ENCODE results near the gene CARMIL1.

CARMIL1 gene

DNA sequence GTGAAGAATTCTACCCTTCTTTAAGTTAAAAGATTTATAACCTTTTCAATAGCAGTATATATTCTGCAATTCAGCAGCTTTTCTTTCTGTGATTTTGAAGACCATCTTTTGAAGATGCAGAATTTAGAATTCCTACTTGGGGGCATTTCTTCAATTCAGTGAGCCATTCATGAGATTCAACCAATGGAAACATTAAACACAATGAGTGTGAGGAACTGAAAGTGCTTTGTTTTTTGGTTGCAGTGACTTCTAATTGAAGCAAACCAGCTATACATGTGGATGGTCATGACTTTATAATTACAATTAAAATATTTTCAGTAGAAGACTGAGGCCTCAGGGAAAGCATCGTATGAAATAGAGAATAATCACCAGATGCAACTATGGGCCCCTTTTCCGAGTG, 108.3 kb downstream of the CARMIL1 start:
- TF ChIP-seq ZNF8 (CRISPR knock-in tag; IDR thresholded peaks at IDR 0.05): no peak
- TF ChIP-seq ARNTL (CRISPR knock-in tag; IDR thresholded peaks at IDR 0.05; ENCODE audit: borderline replicate concordance, low read depth): no peak
- TF ChIP-seq BACH2 (CRISPR knock-in tag; IDR thresholded peaks at IDR 0.05; ENCODE audit: borderline replicate concordance): no peak
- no peak for TF ChIP-seq TSHZ2 (CRISPR knock-in tag; IDR thresholded peaks at IDR 0.05)
- no peak for TF ChIP-seq OSR1 (CRISPR knock-in tag; IDR thresholded peaks at IDR 0.05)
- TF ChIP-seq ZC3H10 (CRISPR knock-in tag; IDR thresholded peaks at IDR 0.05): no peak
- ATAC-seq: no peak

- no peak for ATAC-seq
- TF ChIP-seq SNAI2 (CRISPR knock-in tag; IDR thresholded peaks at IDR 0.05): no peak
- TF ChIP-seq CSRNP3 (CRISPR knock-in tag; IDR thresholded peaks at IDR 0.05): no peak
- TF ChIP-seq ZNF70 (CRISPR knock-in tag; IDR thresholded peaks at IDR 0.05): no peak
- TF ChIP-seq ZNF565 (CRISPR knock-in tag; conservative IDR thresholded peaks at IDR 0.05; ENCODE audit: low read depth): no peak
- no peak for TF ChIP-seq OSR1 (CRISPR knock-in tag; IDR thresholded peaks at IDR 0.05)
- TF ChIP-seq BACH2 (CRISPR knock-in tag; IDR thresholded peaks at IDR 0.05; ENCODE audit: borderline replicate concordance): no peak
- no peak for TF ChIP-seq CSDC2 (CRISPR knock-in tag; IDR thresholded peaks at IDR 0.05)
- no peak for TF ChIP-seq RARB (CRISPR knock-in tag; IDR thresholded peaks at IDR 0.05)
Measured at GRCh38 chr6:25387911-25388310, 108.7 kb downstream of the CARMIL1 start.

- TF ChIP-seq ZFP3 (CRISPR knock-in tag; IDR thresholded peaks at IDR 0.05): no peak
- TF ChIP-seq SNAI2 (CRISPR knock-in tag; IDR thresholded peaks at IDR 0.05): no peak
- no peak for TF ChIP-seq ZNF565 (CRISPR knock-in tag; conservative IDR thresholded peaks at IDR 0.05; ENCODE audit: low read depth)
- no peak for TF ChIP-seq PPARA (CRISPR knock-in tag; IDR thresholded peaks at IDR 0.05; ENCODE audit: borderline replicate concordance)
- no peak for TF ChIP-seq RARB (CRISPR knock-in tag; IDR thresholded peaks at IDR 0.05)
- no peak for ATAC-seq
Measured at GRCh38 chr6:25388776-25389175, 109.6 kb downstream of the CARMIL1 start.

DNA sequence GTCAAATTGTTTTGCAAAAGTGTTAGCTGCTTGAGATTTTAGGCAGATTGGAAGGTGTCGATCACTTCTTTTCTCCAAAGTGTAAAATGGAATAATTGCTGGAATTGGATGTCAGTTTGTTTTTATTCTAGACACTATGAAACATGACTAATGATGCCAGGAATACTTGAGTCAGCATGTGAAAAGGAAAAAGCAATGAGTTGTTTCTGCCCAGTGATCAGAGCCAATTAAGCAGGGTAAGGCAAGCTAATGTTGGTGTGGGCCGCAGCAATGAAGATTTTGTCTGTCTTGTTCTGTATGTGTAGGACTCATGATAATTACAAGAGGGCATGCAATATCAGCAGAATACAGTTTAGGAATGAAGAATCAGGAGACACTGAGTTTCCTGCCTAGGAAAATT, 110.3 kb downstream of the CARMIL1 start:
- ATAC-seq: no peak
- no peak for TF ChIP-seq ISL1 (CRISPR knock-in tag; IDR thresholded peaks at IDR 0.05)
- no peak for TF ChIP-seq ARNTL (CRISPR knock-in tag; IDR thresholded peaks at IDR 0.05; ENCODE audit: borderline replicate concordance, low read depth)
- no peak for TF ChIP-seq TOX (CRISPR knock-in tag; IDR thresholded peaks at IDR 0.05; ENCODE audit: borderline replicate concordance)
- TF ChIP-seq RARB (CRISPR knock-in tag; IDR thresholded peaks at IDR 0.05): no peak
- TF ChIP-seq ZNF70 (CRISPR knock-in tag; IDR thresholded peaks at IDR 0.05): no peak
- no peak for TF ChIP-seq GLIS3 (CRISPR knock-in tag; IDR thresholded peaks at IDR 0.05)
- no peak for TF ChIP-seq ZNF565 (CRISPR knock-in tag; conservative IDR thresholded peaks at IDR 0.05; ENCODE audit: low read depth)
- no peak for TF ChIP-seq TCF4 (CRISPR knock-in tag; IDR thresholded peaks at IDR 0.05; ENCODE audit: borderline replicate concordance)
- no peak for TF ChIP-seq CSDC2 (CRISPR knock-in tag; IDR thresholded peaks at IDR 0.05)
- TF ChIP-seq, protein P1, sequence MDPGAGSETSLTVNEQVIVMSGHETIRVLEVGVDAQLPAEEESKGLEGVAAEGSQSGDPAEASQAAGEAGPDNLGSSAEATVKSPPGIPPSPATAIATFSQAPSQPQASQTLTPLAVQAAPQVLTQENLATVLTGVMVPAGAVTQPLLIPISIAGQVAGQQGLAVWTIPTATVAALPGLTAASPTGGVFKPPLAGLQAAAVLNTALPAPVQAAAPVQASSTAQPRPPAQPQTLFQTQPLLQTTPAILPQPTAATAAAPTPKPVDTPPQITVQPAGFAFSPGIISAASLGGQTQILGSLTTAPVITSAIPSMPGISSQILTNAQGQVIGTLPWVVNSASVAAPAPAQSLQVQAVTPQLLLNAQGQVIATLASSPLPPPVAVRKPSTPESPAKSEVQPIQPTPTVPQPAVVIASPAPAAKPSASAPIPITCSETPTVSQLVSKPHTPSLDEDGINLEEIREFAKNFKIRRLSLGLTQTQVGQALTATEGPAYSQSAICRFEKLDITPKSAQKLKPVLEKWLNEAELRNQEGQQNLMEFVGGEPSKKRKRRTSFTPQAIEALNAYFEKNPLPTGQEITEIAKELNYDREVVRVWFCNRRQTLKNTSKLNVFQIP (CRISPR knock-in tag; IDR thresholded peaks at IDR 0.05; ENCODE audit: borderline replicate concordance, low read depth): no peak
- no peak for TF ChIP-seq TSHZ2 (CRISPR knock-in tag; IDR thresholded peaks at IDR 0.05)
- TF ChIP-seq ZNF8 (CRISPR knock-in tag; IDR thresholded peaks at IDR 0.05): no peak
- TF ChIP-seq PATZ1 (CRISPR knock-in tag; IDR thresholded peaks at IDR 0.05; ENCODE audit: borderline replicate concordance): no peak
- no peak for TF ChIP-seq PPARA (CRISPR knock-in tag; IDR thresholded peaks at IDR 0.05; ENCODE audit: borderline replicate concordance)
- no peak for TF ChIP-seq CREB5 (CRISPR knock-in tag; IDR thresholded peaks at IDR 0.05; ENCODE audit: low read depth)
- no peak for TF ChIP-seq OSR1 (CRISPR knock-in tag; IDR thresholded peaks at IDR 0.05)
- TF ChIP-seq ZFP3 (CRISPR knock-in tag; IDR thresholded peaks at IDR 0.05): no peak
- TF ChIP-seq ZC3H10 (CRISPR knock-in tag; IDR thresholded peaks at IDR 0.05): no peak
